HepG2 (cell line): ENCODE data around the gene GLIS1.

ENCODE experiments used
- PHF8 ChIP-seq: sonication (generic); formaldehyde crosslinking; IDR thresholded peaks from 2 replicates; pipeline ENCODE4 v1.5.0; 2020; ENCODE audit warnings: missing genetic modification reagents
- ZFP36 ChIP-seq: fragments of 150-350 bp; IDR thresholded peaks from 2 replicates; pipeline ENCODE4 v1.6.1; 2018; ENCODE audit warnings: borderline replicate concordance, low read length, low read depth; ENCODE audit not compliant: partially characterized antibody
- ZNF274 ChIP-seq: sonication (generic); formaldehyde crosslinking; IDR thresholded peaks from 2 replicates; pipeline ENCODE4 v1.5.1; 2020; ENCODE audit warnings: mild to moderate bottlenecking, missing genetic modification reagents
- TF ChIP-seq, protein P1 (sequence below): IDR thresholded peaks from 2 replicates; pipeline ENCODE4 v1.6.1; 2012; ENCODE audit warnings: inconsistent platforms

- TF ChIP-seq, protein P1, sequence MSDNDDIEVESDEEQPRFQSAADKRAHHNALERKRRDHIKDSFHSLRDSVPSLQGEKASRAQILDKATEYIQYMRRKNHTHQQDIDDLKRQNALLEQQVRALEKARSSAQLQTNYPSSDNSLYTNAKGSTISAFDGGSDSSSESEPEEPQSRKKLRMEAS: no peak
- no peak for TF ChIP-seq ZNF274 (CRISPR knock-in tag)
- no peak for TF ChIP-seq ZFP36
- TF ChIP-seq PHF8 (CRISPR knock-in tag): no peak
These were observed 102.3 kb downstream of the GLIS1 start for GRCh38 chr1:53636621-53637171.
